NCI-H345 treated with DMSO at 0.1 percent for 48 hours (cell line): ENCODE data around the gene NLK.
"Not testable (repeated sequence)": the region's sequence is repeated elsewhere in the genome, so short reads cannot be mapped to it uniquely, and the experiment has no call there.

ENCODE experiments used
- DNase-seq: peaks from one replicate; lab custom pipeline; 2025; ENCODE audit not compliant: unreplicated experiment; lab: John Stamatoyannopoulos, UW

Gene NLK

GRCh38 chr17:28187931-28188330, 145.5 kb downstream of the NLK start:
- no peak for DNase-seq

- DNase-seq: no peak
Measured at GRCh38 chr17:28188841-28189263, 146.4 kb downstream of the NLK start.

DNA sequence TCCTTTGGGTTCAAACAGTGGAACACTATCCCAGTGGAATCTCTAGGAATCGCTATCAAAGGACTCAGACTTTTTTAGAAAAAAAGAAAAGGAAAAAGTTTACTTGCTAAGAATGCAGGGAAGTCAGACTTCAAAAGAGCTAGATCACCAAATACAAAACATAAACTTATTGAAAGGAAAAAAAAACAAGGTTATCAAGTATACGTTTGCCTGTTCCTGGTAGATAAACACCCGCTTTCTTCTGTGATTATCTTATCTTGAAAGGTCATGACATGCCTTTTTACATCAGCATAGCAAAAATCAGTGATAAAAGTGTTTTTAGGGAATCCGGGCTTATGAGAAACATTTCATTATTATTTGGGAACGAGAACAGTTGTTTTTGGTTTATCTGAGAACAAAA, 147.2 kb downstream of the NLK start:
- DNase-seq: no peak

GRCh38 chr17:28191018-28191417, 148.5 kb downstream of the NLK start:
- no peak for DNase-seq

GRCh38 chr17:28193241-28193640, 150.8 kb downstream of the NLK start:
- no peak for DNase-seq

DNA sequence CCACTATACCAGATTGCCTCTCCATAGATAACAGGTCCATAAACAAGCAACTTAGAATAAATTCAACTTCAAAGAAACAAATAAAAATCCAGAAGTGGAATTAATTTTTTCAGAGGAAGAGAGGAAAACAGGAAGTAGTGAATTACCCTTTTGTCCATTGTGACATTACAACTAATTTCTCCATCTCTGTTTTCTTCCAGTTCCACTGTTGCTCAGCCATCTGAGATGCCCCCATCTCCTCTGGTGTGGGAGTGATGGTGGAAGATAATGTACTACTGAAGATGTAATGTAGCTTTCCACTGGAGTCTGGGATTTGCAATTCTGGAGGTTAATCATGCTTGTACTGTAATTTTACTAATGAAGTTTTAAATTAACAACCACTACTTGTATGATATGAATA, 151.9 kb downstream of the NLK start:
- no peak for DNase-seq

DNA sequence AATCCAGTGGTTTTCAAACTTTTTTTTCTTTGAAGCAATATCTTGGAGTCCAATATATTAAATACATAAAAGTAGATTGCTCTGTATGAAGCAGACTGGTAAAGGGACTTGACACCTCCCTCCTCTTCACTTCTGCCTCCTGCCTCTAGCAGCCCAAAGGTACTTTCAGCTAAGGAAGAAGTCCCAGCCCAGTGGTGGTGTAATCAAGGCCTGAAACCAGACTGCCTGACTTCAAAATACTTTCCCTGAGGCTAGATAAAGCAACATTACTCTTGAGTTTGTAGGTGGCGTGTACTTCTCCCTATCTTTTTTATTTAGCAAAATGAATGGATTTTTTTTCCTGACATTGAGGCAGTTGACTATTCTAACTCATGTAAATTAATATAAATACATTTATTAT, 154.2 kb downstream of the NLK start:
- DNase-seq: no peak

GRCh38 chr17:28199115-28199514, 156.6 kb downstream of the NLK start:
- DNase-seq: no peak

GRCh38 chr17:28199728-28200127, 157.3 kb downstream of the NLK start:
- DNase-seq: no peak

- DNase-seq: no peak
Measured at GRCh38 chr17:28201315-28201714, 158.8 kb downstream of the NLK start.

GRCh38 chr17:28204244-28204643, 161.8 kb downstream of the NLK start:
- no peak for DNase-seq

DNA sequence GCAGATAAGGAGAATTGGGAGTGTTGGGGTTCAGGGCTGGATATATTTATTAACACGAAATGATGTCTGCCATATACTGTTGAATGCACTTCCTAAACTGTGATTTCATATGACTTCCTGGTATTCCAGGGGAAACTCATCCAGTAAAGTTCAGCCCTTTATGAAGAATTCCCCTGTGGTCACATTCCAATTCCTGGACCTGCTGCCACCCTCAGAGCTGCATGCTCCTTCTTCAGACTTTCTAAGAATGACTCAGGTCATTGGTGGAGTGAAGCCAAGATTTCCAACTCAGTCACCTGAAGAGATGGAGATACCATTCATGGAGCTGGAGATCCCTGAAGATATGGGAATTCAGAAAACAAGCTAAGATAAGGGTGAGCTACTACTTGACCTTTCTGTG, 162.3 kb downstream of the NLK start:
- no peak for DNase-seq

- DNase-seq: no peak
Measured at GRCh38 chr17:28206292-28206691, 163.8 kb downstream of the NLK start.

- DNase-seq: no peak
Measured at GRCh38 chr17:28211811-28212210, 169.3 kb downstream of the NLK start.

DNA sequence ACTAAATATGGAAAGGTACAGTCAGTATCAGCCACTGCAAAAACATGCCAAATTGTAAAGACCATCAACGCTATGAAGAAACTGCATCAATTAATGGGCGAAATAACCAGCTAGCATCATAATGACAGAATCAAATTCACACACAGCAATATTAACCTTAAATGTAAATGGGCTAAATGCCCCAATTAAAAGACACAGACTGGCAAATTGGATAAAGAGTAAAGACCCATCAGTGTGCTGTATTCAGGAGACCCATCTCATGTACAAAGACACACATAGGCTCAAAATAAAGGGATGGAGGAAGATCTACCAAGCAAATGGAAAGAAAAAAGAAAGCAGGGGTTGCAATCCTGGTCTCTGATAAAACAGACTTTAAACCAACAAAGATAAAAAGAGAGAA, 171.1 kb downstream of the NLK start:
- DNase-seq: not testable (repeated sequence)

DNA sequence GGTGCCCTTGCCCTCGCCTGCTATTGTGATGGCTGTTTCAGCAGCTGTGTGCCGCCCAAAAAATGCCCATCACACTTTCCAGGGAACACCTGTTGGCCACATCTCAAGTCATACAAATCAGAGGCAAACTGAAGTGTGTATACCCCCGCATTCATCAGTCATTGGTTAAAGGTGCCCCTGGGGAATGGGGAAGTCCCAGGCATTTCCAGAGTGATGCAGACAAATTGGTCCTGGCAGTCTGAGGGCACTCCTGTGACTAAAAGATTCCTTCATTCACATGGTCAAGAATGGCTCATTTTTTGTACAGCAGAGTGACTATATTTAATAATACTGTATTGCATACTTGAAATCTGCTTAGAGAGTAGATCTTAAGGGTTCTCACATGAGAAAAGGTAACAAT, 173.6 kb downstream of the NLK start:
- no peak for DNase-seq

- no peak for DNase-seq
Measured at GRCh38 chr17:28216528-28216927, 174.1 kb downstream of the NLK start.

DNA sequence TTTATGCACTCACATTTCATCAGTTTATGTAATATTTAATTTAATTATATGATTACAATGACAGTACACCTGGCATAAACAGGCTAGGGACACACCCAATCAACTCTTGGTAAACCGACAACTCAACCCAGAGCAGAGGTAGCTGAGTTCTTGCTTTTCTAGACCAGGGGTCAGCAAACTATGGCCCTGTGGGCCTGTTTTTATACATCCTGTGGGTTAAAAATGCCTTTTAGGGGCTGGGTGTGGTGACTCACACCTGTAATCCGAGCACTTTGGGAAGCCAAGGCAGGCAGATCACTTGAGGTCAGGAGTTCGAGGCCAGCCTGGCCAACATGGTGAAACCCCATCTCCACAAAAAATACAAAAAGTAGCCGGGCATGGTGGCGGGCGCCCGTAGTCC, 177.3 kb downstream of the NLK start:
- DNase-seq: no peak

- no peak for DNase-seq
Measured at GRCh38 chr17:28221751-28222414, 179.4 kb downstream of the NLK start.

- no peak for DNase-seq
Measured at GRCh38 chr17:28225271-28225670, 182.8 kb downstream of the NLK start.

- no peak for DNase-seq
Measured at GRCh38 chr17:28225867-28226266, 183.4 kb downstream of the NLK start.

GRCh38 chr17:28226563-28227315, 184.3 kb downstream of the NLK start:
- no peak for DNase-seq
